GM23248 (cell line): ENCODE data around the gene LRPAP1.

Source experiments
- EZH2 ChIP-seq: fragments of 200-600 bp; sonication (generic); IDR thresholded peaks from 2 replicates; pipeline ENCODE4 v1.6.1; 2018; ENCODE audit warnings: antibody characterized with exemption, mild to moderate bottlenecking; ENCODE audit not compliant: insufficient read depth, poor library complexity, severe bottlenecking
- EZH2phosphoT487 ChIP-seq: fragments of 200-600 bp; sonication (generic); IDR thresholded peaks from 2 replicates; pipeline ENCODE4 v1.6.1; 2018; ENCODE audit warnings: antibody characterized with exemption, moderate library complexity, mild to moderate bottlenecking, low read depth; ENCODE audit not compliant: insufficient read depth

DNA sequence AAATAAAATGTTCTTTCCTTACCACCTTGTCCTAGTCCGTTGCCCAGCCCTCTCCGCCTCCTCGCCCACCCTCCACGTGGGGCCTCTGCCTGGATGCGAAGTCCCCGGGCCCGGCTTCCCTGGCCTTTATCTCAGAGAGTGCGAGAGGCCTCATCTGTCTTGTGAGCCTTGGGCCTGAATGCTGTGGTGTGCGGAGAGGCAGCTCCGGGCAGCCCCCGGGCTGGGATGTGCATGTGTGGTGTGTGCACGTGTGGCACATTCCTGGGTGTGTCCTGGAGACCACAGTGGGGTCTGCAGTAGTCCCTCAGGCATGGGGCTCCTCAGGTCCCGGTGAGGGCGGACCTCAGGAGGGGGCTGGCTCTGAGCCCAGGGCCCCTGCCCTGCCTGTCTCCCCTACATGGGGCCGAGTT is 37.8 kb downstream of the LRPAP1 start:
- TF ChIP-seq EZH2, result no peak
- TF ChIP-seq EZH2phosphoT487, result no peak
